Neutrophil (primary cell): ENCODE data around the gene NXPH3.
"Not testable (repeated sequence)": the region's sequence is repeated elsewhere in the genome, so short reads cannot be mapped to it uniquely, and the experiment has no call there.

Experiments used
- H3K27ac ChIP-seq: fragments of 200-600 bp; sonication (generic); 2 replicates; pipeline ENCODE4 v1.5.1; 2016; ENCODE audit warnings: mild to moderate bottlenecking, moderate library complexity
- H3K27me3 ChIP-seq: fragments of 200-600 bp; sonication (generic); 2 replicates; pipeline ENCODE4 v1.6.0; 2016; ENCODE audit warnings: mild to moderate bottlenecking
- H3K36me3 ChIP-seq: fragments of 200-600 bp; sonication (generic); 2 replicates; pipeline ENCODE4 v1.5.1; 2017
- H3K4me1 ChIP-seq, 2 experiments: fragments of 200-600 bp in 1 of 2; sonication (generic) in 1 of 2; 1 replicate in 1 of 2; 2 replicates in 1 of 2; pipeline versions ENCODE4 v1.5.1 to v1.6.1; 2013 to 2016; ENCODE audit warnings: low read depth in 1 of 2, low read length in 1 of 2, mild to moderate bottlenecking in 1 of 2, moderate library complexity in 1 of 2; ENCODE audit not compliant: control insufficient read depth in 1 of 2, insufficient read depth in 1 of 2
- H3K4me3 ChIP-seq, 2 experiments: fragments of 200-600 bp in 1 of 2; sonication (generic) in 1 of 2; 1 replicate in 1 of 2; 2 replicates in 1 of 2; pipeline ENCODE4 v1.5.1; 2013 to 2016; ENCODE audit warnings: low read depth in 1 of 2, low read length in 1 of 2, mild to moderate bottlenecking in 1 of 2, moderate library complexity in 1 of 2
- H3K9me3 ChIP-seq: fragments of 200-600 bp; sonication (generic); 2 replicates; pipeline ENCODE4 v1.5.1; 2016
- CTCF ChIP-seq: fragments of 200-600 bp; sonication (generic); IDR thresholded peaks from 2 replicates; pipeline ENCODE4 v1.5.1; 2016; ENCODE audit warnings: antibody characterized with exemption

NXPH3 gene

GRCh38 chr17:49567871-49568694 lies 7.6 kb upstream of the NXPH3 start:
- TF ChIP-seq CTCF: peak; percentile 90
- H3K4me3 ChIP-seq: peak overlapping the region in 1 of 2 experiments; percentile 28

GRCh38 chr17:49568695-49569047 lies 7.0 kb upstream of the NXPH3 start:
- H3K27ac ChIP-seq, H3K4me3 ChIP-seq, H3K9me3 ChIP-seq, H3K36me3 ChIP-seq: not testable (repeated sequence)
- peaks cover 83% of the 10 kb centered on the region for H3K27me3 ChIP-seq
- H3K4me1 ChIP-seq: peaks cover 13 to 19% of the 10 kb centered on the region in 2 experiments

More at GRCh38 chr17:49567871-49568694, 7.6 kb upstream of the NXPH3 start:
- Histone ChIP-seq H3K36me3 (no peaks in the 10 kb centered on the region), H3K9me3 (no peaks in the 10 kb centered on the region), H3K4me1 (peaks cover 13 to 19% of the 10 kb centered on the region in 2 experiments), H3K27ac (no peak overlapping the region), H3K27me3 (peaks cover 77% of the 10 kb centered on the region)

GRCh38 chr17:49570540-49571242 lies 5.0 kb upstream of the NXPH3 start:
- H3K4me3 ChIP-seq: no peak overlapping the region
- no peak for TF ChIP-seq CTCF
- H3K4me1 ChIP-seq: peaks cover 13 to 25% of the 10 kb centered on the region in 2 experiments
- H3K9me3 ChIP-seq: no peaks in the 10 kb centered on the region
- H3K27ac ChIP-seq: no peak overlapping the region
- H3K36me3 ChIP-seq: no peaks in the 10 kb centered on the region
- H3K27me3 ChIP-seq: peaks cover 91% of the 10 kb centered on the region

- Histone ChIP-seq H3K4me1 (peaks cover 18 to 31% of the 10 kb centered on the region in 2 experiments), H3K4me3 (no peak overlapping the region), H3K36me3 (no peaks in the 10 kb centered on the region), H3K27me3 (peaks cover 91% of the 10 kb centered on the region), H3K9me3 (no peaks in the 10 kb centered on the region), H3K27ac (no peak overlapping the region)
- TF ChIP-seq CTCF: no peak
Measured at GRCh38 chr17:49571283-49571682, 4.4 kb upstream of the NXPH3 start.

- Histone ChIP-seq H3K4me1 (peaks cover 21 to 35% of the 10 kb centered on the region in 2 experiments), H3K27ac (no peak overlapping the region), H3K27me3 (peaks cover 91% of the 10 kb centered on the region), H3K9me3 (no peaks in the 10 kb centered on the region), H3K36me3 (no peaks in the 10 kb centered on the region), H3K4me3 (no peak overlapping the region)
- TF ChIP-seq CTCF: no peak
Measured at GRCh38 chr17:49571764-49572163, 3.9 kb upstream of the NXPH3 start.

GRCh38 chr17:49572226-49572625 lies 3.4 kb upstream of the NXPH3 start:
- H3K4me1 ChIP-seq: peaks cover 21 to 37% of the 10 kb centered on the region in 2 experiments

More at GRCh38 chr17:49572226-49572625, 3.4 kb upstream of the NXPH3 start:
- Histone ChIP-seq H3K27me3 (peaks cover 91% of the 10 kb centered on the region), H3K9me3 (no peaks in the 10 kb centered on the region), H3K4me3 (no peak overlapping the region), H3K27ac (no peak overlapping the region), H3K36me3 (no peaks in the 10 kb centered on the region)
- no peak for TF ChIP-seq CTCF
